SK-N-MC (cell line): ENCODE results near the gene PLA2G5.

Experiments used
- DNase-seq: peaks from one replicate; pipeline ENCODE4 v3.0.0-alpha.2; 2011; ENCODE audit warnings: low read depth, low spot score
- H3K27ac ChIP-seq: fragments of 200-600 bp; sonication (generic); 2 replicates; pipeline ENCODE4 v1.5.1; 2016; ENCODE audit warnings: mixed run types
- H3K36me3 ChIP-seq: fragments of 200-600 bp; sonication (generic); 2 replicates; pipeline ENCODE4 v1.6.1; 2017; ENCODE audit warnings: antibody characterized with exemption, low read length, mixed read lengths; ENCODE audit not compliant: insufficient read depth
- H3K4me3 ChIP-seq: fragments of 200-600 bp; sonication (generic); 2 replicates; pipeline ENCODE4 v1.5.1; 2016
- H3K9ac ChIP-seq: fragments of 200-600 bp; sonication (generic); 2 replicates; pipeline ENCODE4 v1.8.0; 2017; ENCODE audit warnings: mixed run types, mixed read lengths; ENCODE audit not compliant: insufficient read length
- H3K9me3 ChIP-seq: fragments of 200-600 bp; sonication (generic); 2 replicates; pipeline ENCODE4 v1.6.1; 2017; ENCODE audit warnings: low read depth, mild to moderate bottlenecking, antibody characterized with exemption, low read length, moderate library complexity, mixed read lengths
- EZH2 ChIP-seq: fragments of 200-600 bp; sonication (generic); IDR thresholded peaks from one replicate; pipeline ENCODE4 v1.6.1; 2017; ENCODE audit warnings: antibody characterized with exemption
- FOXP2 ChIP-seq: optimal IDR thresholded peaks from 2 replicates; pipeline ENCODE3; 2011; ENCODE audit warnings: mild to moderate bottlenecking, moderate library complexity; ENCODE audit not compliant: insufficient read depth; ENCODE audit errors: extremely low read length, control extremely low read depth
- POLR2AphosphoS5 ChIP-seq: IDR thresholded peaks from 2 replicates; pipeline ENCODE4 v1.6.1; 2012; ENCODE audit warnings: mild to moderate bottlenecking, low read depth, low read length, borderline replicate concordance

The PLA2G5 gene

DNA sequence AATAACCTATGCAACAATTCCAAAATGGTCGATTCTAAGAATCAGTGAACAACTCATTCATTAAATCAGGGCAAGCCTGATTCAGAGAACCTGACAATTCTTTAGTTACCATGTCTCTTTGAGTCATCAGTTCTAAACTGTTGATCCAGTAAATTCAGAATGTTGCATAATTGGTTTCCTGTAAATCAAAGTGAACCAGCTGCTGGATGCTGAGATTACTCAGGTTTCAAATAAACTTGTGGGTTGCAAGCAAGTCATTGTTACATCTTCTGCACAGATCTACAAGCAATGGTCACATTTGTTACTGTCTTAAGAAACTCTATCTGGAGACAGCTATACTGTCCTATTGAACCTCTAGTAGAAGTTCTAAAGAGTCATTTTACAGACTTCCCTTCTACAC is 32.9 kb downstream of the PLA2G5 start:
- Histone ChIP-seq H3K27ac (no peak overlapping the region), H3K4me3 (no peak overlapping the region), H3K9ac (no peak overlapping the region), H3K9me3 (no peaks in the 10 kb centered on the region), H3K36me3 (no peaks in the 10 kb centered on the region)
- no peak for TF ChIP-seq EZH2
- TF ChIP-seq POLR2AphosphoS5: no peak
- no peak for DNase-seq

DNA sequence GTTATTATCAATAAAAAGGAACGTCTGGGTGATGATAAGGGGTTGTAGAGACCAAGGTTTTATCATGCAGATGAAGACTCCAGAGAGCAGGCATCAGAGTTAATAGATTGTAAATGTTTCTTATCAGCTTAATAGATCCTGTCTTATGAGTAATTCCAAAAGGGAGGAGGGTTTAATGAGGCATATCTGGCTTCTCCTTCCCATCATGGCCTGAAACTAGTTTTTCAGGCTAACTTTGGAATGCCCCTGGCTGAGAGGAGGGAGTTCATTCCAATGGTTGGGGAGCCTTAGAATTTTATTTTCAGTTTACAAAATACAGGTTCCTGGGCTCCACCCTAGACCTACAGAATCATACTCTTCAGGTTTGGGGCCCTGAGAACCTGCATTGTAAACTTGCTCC is 35.9 kb downstream of the PLA2G5 start:
- H3K4me3 ChIP-seq: no peak overlapping the region
- no peak for DNase-seq
- no peak overlapping the region for H3K9ac ChIP-seq
- no peaks in the 10 kb centered on the region for H3K9me3 ChIP-seq
- H3K27ac ChIP-seq: no peak overlapping the region
- no peaks in the 10 kb centered on the region for H3K36me3 ChIP-seq
- TF ChIP-seq POLR2AphosphoS5 (no peak), EZH2 (no peak), FOXP2 (no peak)

DNA sequence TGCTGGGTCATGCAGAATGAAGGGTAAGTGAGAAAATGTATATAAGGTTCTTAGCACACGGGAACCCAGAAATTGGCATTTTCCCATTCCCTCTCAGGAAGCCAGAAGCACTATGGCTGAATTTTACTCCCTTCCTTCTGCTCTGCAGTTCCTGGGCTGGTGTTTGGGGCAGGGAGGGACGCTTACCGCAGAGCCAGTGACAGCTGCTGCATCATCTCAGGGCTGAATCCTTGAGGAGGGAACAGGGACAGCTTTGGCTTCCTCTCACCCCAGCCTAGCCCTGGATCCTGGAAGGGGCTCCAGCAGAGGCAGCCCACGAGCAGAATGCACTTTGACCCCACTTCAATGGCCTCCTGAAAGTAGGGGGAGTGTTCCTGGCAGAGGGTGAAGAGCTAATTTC is 37.4 kb downstream of the PLA2G5 start:
- no peak for TF ChIP-seq POLR2AphosphoS5
- no peak for TF ChIP-seq EZH2
- no peak for TF ChIP-seq FOXP2
- no peak for DNase-seq
- no peak overlapping the region for H3K4me3 ChIP-seq
- H3K27ac ChIP-seq: no peak overlapping the region
- no peaks in the 10 kb centered on the region for H3K9me3 ChIP-seq
- no peaks in the 10 kb centered on the region for H3K36me3 ChIP-seq
- H3K9ac ChIP-seq: no peak overlapping the region

DNA sequence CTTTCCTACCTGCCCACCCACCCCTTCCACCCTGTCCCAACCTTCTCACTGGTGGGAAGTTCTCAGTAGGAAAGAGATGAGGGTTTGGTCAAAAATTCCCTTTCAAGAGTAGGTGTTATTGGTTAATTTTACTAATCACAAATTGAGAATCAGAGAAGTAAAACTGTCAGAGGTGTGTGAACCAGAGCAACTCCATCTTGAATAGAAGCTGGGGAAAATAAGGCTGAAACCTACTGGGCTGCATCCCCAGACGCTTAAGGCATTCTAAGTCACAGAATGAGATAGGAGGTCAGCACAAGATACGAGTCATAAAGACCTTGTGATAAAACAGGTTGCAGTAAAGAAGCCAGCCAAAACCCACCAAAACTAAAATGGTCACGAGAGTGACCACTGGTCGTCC is 37.8 kb downstream of the PLA2G5 start:
- DNase-seq: no peak
- TF ChIP-seq POLR2AphosphoS5 (no peak), EZH2 (no peak), FOXP2 (no peak)
- no peak overlapping the region for H3K9ac ChIP-seq
- H3K4me3 ChIP-seq: no peak overlapping the region
- H3K9me3 ChIP-seq: no peaks in the 10 kb centered on the region
- H3K36me3 ChIP-seq: no peaks in the 10 kb centered on the region
- H3K27ac ChIP-seq: no peak overlapping the region

DNA sequence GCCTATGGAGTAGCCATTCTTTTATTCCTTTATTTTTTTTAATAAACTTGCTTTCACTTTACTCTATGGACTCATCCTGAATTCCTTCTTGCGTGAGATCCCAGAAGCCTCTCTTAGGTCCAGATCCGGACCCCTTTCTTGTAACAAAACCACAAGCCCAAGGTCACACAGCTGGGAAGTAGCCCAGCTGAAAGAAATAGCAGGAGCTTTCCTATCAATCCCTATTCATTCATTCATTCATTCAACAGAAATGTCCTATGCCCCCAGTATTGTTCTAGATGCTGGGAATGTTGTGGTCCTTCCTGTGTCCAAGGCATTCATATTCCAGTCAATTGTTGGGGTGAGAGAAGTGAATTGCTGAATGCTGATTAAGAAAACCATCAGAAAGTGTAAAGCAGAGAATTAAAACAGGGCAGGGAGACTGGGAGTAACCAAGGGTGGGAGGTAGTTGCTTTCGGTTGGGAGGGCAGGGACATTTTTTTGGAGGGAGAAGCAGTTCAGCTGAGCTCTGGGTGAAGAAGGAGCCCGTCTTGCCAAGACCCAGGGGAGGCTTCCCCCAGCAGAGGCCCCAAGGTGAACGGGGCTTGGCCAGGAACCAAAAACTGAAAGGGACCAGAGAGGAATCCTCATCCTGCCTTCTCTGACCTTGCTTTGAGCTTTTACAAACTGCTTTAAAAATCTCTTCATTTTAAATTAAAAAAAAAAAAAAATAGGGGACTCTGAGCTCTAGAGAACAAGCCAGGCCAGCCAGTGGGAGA is 38.6 kb downstream of the PLA2G5 start:
- no peak overlapping the region for H3K27ac ChIP-seq
- no peak for DNase-seq
- no peaks in the 10 kb centered on the region for H3K9me3 ChIP-seq
- H3K9ac ChIP-seq: no peak overlapping the region
- no peak overlapping the region for H3K4me3 ChIP-seq
- TF ChIP-seq FOXP2: no peak
- TF ChIP-seq POLR2AphosphoS5: no peak
- no peaks in the 10 kb centered on the region for H3K36me3 ChIP-seq

DNA sequence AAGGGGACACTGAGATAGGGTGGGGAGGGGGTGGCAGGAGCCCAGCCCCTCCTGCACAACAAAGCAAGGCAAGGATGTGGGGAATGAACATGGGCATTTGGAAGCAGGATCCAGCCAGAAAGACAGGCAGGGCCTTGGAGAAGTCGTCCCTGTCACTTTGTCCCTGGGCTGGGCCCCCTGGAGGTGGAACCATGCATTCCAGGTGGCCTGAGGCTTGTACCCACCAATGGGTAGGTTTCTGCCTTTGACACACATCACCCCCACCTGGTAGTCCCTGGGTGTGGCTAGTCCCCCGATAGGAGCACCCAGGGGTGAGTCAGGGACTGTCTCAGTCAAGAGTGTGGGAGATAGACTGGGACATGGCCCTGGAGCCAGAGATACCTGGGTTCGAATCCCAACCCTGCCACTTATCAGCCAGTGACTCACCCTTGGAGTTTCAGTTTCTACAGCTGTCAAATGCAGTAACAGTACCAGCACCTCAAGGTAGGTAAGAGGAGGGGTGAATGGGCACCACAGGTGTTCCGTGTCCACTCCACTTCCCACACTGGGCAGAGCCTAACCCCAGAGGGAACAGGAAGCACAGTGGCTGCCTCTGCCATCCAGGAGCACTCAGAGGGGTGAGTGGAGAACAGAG is 39.3 kb downstream of the PLA2G5 start:
- Histone ChIP-seq H3K4me3 (no peak overlapping the region), H3K36me3 (no peaks in the 10 kb centered on the region), H3K27ac (no peak overlapping the region)

DNA sequence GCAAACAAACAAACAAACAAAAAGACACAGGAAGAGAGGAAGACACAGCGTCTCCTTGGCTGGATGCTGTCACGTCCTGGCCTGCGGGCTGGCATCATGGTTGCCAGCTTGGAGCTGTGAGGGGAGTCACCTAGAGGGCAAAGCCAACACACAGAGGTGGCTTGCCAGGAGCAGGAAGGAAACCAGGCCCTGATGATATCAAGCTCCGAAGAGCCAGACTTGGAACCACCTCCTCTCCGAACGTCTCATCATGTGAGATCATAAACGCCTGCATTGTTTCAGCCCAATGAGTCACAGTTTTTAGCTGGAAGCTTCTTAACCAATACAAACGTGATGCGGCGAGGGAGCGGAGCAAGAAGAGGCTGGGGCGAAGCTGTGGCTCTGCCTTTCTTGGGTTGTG is 40.7 kb downstream of the PLA2G5 start:
- Histone ChIP-seq H3K9ac (no peak overlapping the region), H3K27ac (no peak overlapping the region), H3K4me3 (no peak overlapping the region), H3K9me3 (no peaks in the 10 kb centered on the region), H3K36me3 (no peaks in the 10 kb centered on the region)
- TF ChIP-seq EZH2: no peak
- no peak for TF ChIP-seq POLR2AphosphoS5
- TF ChIP-seq FOXP2: no peak
- no peak for DNase-seq

More for the DNA sequence above, 39.3 kb downstream of the PLA2G5 start:
- no peaks in the 10 kb centered on the region for H3K9me3 ChIP-seq
- TF ChIP-seq POLR2AphosphoS5 (no peak), EZH2 (no peak), FOXP2 (no peak)
- H3K9ac ChIP-seq: no peak overlapping the region
- no peak for DNase-seq

DNA sequence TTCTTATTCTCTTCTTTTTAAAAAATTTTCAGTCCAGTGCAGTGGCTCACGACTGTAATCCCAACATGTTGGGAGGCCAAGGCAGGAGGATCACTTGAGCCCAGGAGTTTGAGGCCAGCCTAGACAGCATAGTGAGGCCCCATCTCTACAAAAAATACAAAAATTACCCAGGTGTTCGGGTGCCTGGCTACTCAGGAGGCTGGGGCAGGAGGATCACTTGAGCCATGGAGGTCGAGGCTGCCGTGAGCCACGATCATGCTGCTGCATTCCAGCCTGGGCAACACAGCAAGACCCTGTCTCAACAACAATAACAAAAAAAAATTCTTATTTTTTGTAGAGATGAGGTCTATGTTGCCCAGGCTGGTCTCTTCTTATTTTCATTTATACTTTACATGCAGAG is 41.5 kb downstream of the PLA2G5 start:
- DNase-seq: no peak
- H3K9me3 ChIP-seq: no peaks in the 10 kb centered on the region
- H3K4me3 ChIP-seq: no peak overlapping the region
- H3K9ac ChIP-seq: no peak overlapping the region
- H3K27ac ChIP-seq: no peak overlapping the region
- no peak for TF ChIP-seq EZH2
- TF ChIP-seq POLR2AphosphoS5: no peak
- no peak for TF ChIP-seq FOXP2
- no peaks in the 10 kb centered on the region for H3K36me3 ChIP-seq

DNA sequence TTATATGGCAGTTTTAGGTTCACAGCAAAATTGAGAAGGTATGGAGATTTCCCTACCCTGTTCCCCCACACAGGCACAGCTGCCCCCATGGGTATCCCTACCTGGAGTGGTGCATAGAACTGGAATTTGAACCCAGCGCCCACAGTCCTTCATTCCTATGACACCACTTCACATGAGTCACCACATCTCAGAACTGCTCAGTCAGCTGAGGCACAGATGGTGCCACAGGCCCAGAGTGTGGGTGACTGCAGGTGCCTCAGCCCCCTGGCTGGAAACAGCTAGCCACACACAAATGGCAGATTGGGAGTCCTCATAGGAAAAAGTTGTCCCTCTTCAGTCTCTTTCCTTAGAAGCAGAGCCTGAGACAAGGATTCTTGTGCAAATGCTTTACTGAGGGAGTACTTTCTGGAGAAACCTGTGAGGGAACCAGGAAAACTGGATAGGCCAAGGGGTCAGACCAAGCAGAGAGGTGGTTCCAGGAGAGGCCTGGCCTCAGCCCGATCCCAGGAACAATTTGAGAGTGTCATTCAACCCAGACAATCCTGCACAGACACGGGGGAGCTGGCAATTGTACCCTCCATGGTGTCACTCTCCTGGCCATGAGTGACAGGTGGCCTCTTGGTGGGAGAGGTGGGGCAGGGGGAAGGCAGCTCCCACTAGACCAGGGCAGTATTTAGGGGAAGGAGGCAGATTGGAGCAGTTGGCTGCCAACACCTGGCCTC is 42.4 kb downstream of the PLA2G5 start:
- Histone ChIP-seq H3K9ac (no peak overlapping the region), H3K27ac (no peak overlapping the region), H3K36me3 (no peaks in the 10 kb centered on the region), H3K9me3 (no peaks in the 10 kb centered on the region), H3K4me3 (no peak overlapping the region)
- TF ChIP-seq FOXP2 (no peak), POLR2AphosphoS5 (no peak), EZH2 (no peak)
- no peak for DNase-seq
